PC-3 (cell line): ENCODE data around the gene GHRH.

Experiments
- EZH2 ChIP-seq: fragments of 300-600 bp; sonication (generic); IDR thresholded peaks from one replicate; pipeline ENCODE4 v1.6.1; 2017; ENCODE audit warnings: antibody characterized with exemption, mild to moderate bottlenecking, low read length; ENCODE audit not compliant: unreplicated experiment
- TF ChIP-seq, protein P1 (sequence below): fragments of 300-600 bp; sonication (generic); conservative IDR thresholded peaks from 2 replicates; pipeline ENCODE4 v1.5.1; 2017; ENCODE audit warnings: antibody characterized with exemption, low read depth, mild to moderate bottlenecking, low read length

GRCh38 chr20:37260923-37261322 lies 691 bp downstream of the GHRH start:
- TF ChIP-seq, protein P1, sequence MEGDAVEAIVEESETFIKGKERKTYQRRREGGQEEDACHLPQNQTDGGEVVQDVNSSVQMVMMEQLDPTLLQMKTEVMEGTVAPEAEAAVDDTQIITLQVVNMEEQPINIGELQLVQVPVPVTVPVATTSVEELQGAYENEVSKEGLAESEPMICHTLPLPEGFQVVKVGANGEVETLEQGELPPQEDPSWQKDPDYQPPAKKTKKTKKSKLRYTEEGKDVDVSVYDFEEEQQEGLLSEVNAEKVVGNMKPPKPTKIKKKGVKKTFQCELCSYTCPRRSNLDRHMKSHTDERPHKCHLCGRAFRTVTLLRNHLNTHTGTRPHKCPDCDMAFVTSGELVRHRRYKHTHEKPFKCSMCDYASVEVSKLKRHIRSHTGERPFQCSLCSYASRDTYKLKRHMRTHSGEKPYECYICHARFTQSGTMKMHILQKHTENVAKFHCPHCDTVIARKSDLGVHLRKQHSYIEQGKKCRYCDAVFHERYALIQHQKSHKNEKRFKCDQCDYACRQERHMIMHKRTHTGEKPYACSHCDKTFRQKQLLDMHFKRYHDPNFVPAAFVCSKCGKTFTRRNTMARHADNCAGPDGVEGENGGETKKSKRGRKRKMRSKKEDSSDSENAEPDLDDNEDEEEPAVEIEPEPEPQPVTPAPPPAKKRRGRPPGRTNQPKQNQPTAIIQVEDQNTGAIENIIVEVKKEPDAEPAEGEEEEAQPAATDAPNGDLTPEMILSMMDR: no peak
- no peak for TF ChIP-seq EZH2
